K562 (cell line): Measurements from ENCODE around the gene ERCC2. TPM values are rescaled to one million over a fixed set of nuclear protein-coding genes. Genes with fewer than 3 reads are reported as not detected.

Experiments used
- ATAC-seq: fragments of 200-7000 bp; cut with Tn5 transposase; 3 replicates; pipeline ENCODE4 v1.9.1; 2020; ENCODE audit warnings: moderate library complexity
- BruUV-seq: library from RNA; stranded (reverse); fragments of 400-500 nt; replicated peaks from 2 replicates; lab custom pipeline; 2021; lab: Mats Ljungman, UMichigan
- CTCF ChIA-PET: fragments of 300-600 bp; formaldehyde crosslinking; extraction: SDS; loops from one replicate; lab custom pipeline; 2021; ENCODE audit warnings: low intra/inter-chr PET ratio; lab: Yijun Ruan, JAX
- POLR2A ChIA-PET: fragments of 300-600, 350-650 bp; sonication (Branson Sonifier 250); formaldehyde crosslinking; extraction: SDS; loops from one replicate; lab custom pipeline; 2021; ENCODE audit warnings: antibody characterized with exemption, inconsistent platforms; lab: Yijun Ruan, JAX
- DNase-seq, 4 experiments: peaks; one replicate each; pipeline versions ENCODE4 v3.0.0 to v3.0.0-alpha.2; 2011 to 2018; ENCODE audit warnings: low spot score in 3 of 4, mixed read lengths in 3 of 4; ENCODE audit errors: extremely low read depth in 1 of 4
- FAIRE-seq: peaks from 2 replicates; lab custom pipeline; 2011; peaks lifted over from hg19 to GRCh38; lab: Jason Lieb, UNC
- H2AFZ ChIP-seq: 2 replicates; pipeline ENCODE4 v1.6.0; 2011; ENCODE audit warnings: low read depth, low read length, control low read depth, inconsistent platforms
- H3K27ac ChIP-seq: fragments of 200-600 bp; 3 replicates; pipeline ENCODE4 v1.8.0; 2011; ENCODE audit warnings: low read depth, mild to moderate bottlenecking, control low read depth, inconsistent platforms, low read length, moderate library complexity, mixed read lengths; ENCODE audit errors: extremely low read depth
- H3K27me3 ChIP-seq, 2 experiments: fragments of 300-600 bp in 1 of 2; 2 replicates in 1 of 2; 3 replicates in 1 of 2; pipeline versions ENCODE4 v1.6.0 to v1.8.0; 2011; ENCODE audit warnings: inconsistent platforms in 2 of 2, low read length in 2 of 2, mild to moderate bottlenecking in 1 of 2, mixed read lengths in 1 of 2, moderate library complexity in 1 of 2; ENCODE audit not compliant: control insufficient read depth in 2 of 2, insufficient read depth in 2 of 2
- H3K36me3 ChIP-seq: fragments of 300-600 bp; 3 replicates; pipeline ENCODE4 v1.8.0; 2011; ENCODE audit warnings: mild to moderate bottlenecking, low read length, inconsistent platforms; ENCODE audit not compliant: control insufficient read depth, insufficient read depth
- H3K4me1 ChIP-seq, 2 experiments: fragments of 200-600 bp in 1 of 2; replicated peaks in 1 of 2; 2 replicates in 1 of 2; 3 replicates in 1 of 2; pipeline versions ENCODE4 v1.5.1 to v1.8.0; 2011; ENCODE audit warnings: inconsistent platforms in 2 of 2, low read length in 2 of 2, mild to moderate bottlenecking in 1 of 2, mixed read lengths in 1 of 2, moderate library complexity in 1 of 2; ENCODE audit not compliant: control insufficient read depth in 2 of 2, insufficient read depth in 2 of 2
- H3K4me2 ChIP-seq: 2 replicates; pipeline ENCODE4 v1.6.1; 2011; ENCODE audit warnings: low read length, control low read depth, inconsistent platforms, mixed read lengths; ENCODE audit not compliant: insufficient read depth
- H3K4me3 ChIP-seq: fragments of 200-600 bp; sonication (generic), shearing (Covaris generic); 2 replicates; pipeline ENCODE4 v1.5.1; 2016; ENCODE audit warnings: control low read depth, inconsistent platforms
- H3K79me2 ChIP-seq: fragments of 200-600 bp; 3 replicates; pipeline ENCODE4 v1.8.0; 2011; ENCODE audit warnings: low read length, inconsistent platforms; ENCODE audit not compliant: control insufficient read depth, insufficient read depth
- H3K9ac ChIP-seq, 2 experiments: 2 replicates each; pipeline versions ENCODE4 v1.6.0 to v1.6.1; 2011; ENCODE audit warnings: low read depth in 2 of 2, low read length in 2 of 2, control low read depth in 1 of 2, inconsistent platforms in 1 of 2, mild to moderate bottlenecking in 1 of 2, mixed read lengths in 1 of 2; ENCODE audit not compliant: insufficient read depth in 1 of 2
- H3K9me1 ChIP-seq: one replicate; pipeline ENCODE4 v1.6.0; 2011; ENCODE audit warnings: inconsistent platforms, mild to moderate bottlenecking, low read length, moderate library complexity; ENCODE audit not compliant: control insufficient read depth, insufficient read depth
- H3K9me3 ChIP-seq: replicated peaks from 2 replicates; pipeline ENCODE4 v1.5.1; 2011; ENCODE audit warnings: low read depth, low read length, inconsistent platforms; ENCODE audit not compliant: control insufficient read depth, insufficient read depth
- H4K20me1 ChIP-seq: replicated peaks from 2 replicates; pipeline ENCODE4 v1.6.1; 2011; ENCODE audit warnings: low read length, inconsistent platforms, mixed read lengths; ENCODE audit not compliant: control insufficient read depth, insufficient read depth
- CHD1 ChIP-seq: fragments of 200-600 bp; sonication (generic); IDR thresholded peaks from one replicate; pipeline ENCODE4 v1.6.1; 2012; ENCODE audit warnings: mild to moderate bottlenecking, moderate library complexity, low read length, inconsistent platforms
- GATA2 ChIP-seq: sonication (generic); formaldehyde crosslinking; IDR thresholded peaks from 2 replicates; pipeline ENCODE4 v1.4.0; 2020; ENCODE audit warnings: mild to moderate bottlenecking, missing genetic modification reagents
- MLLT1 ChIP-seq, 2 experiments: fragments of 450-650 bp; IDR thresholded peaks; 2 replicates each; pipeline ENCODE4 v1.6.1; 2016
- SRF ChIP-seq, 2 experiments: fragments of 250-450, 450-650 bp in 1 of 2; sonication (Bioruptor Pico) in 1 of 2; sonication (generic) in 1 of 2; formaldehyde crosslinking; IDR thresholded peaks; 2 replicates each; pipeline versions ENCODE4 v1.5.0 to v1.5.1; 2020 to 2022; ENCODE audit warnings: mild to moderate bottlenecking in 1 of 2, missing genetic modification reagents in 1 of 2
- ZBTB33 ChIP-seq: sonication (generic); formaldehyde crosslinking; IDR thresholded peaks from 2 replicates; pipeline ENCODE4 v1.8.1; 2023; ENCODE audit warnings: mild to moderate bottlenecking, missing genetic modification reagents
- ZNF512 ChIP-seq: IDR thresholded peaks from 2 replicates; pipeline ENCODE4 v1.6.1; 2016; ENCODE audit warnings: missing genetic modification characterization, missing compliant biosample characterization
- WGBS: fragments of 100-300 bp; shearing (Covaris generic); methylation state at CpG from one replicate; pipeline ENCODE4 v1.1.6; 2016; ENCODE audit warnings: low coverage, mixed read lengths; ENCODE audit not compliant: insufficient coverage; ENCODE audit errors: missing lambda C conversion rate; 5-methylcytosine and 5-hydroxymethylcytosine counted together
- in situ Hi-C: fragments of 300-500 bp; cut with MboI; formaldehyde crosslinking; loops from 4 replicates; pipeline ENCODE4 v1.15.0; 2018; ENCODE audit warnings: inconsistent platforms, mixed read lengths
- intact Hi-C: fragments of 100-400 bp; cut with micrococcal nuclease; formaldehyde crosslinking; loops from 2 replicates; pipeline ENCODE4 v1.14.2; 2022
- polyA plus RNA-seq, 8 experiments: library from polyadenylated mRNA; depleted of rRNA in 4 of 8; stranded (reverse) in 5 of 8; unstranded in 3 of 8; fragments of >200 nt; fragmentation: Nextera tagmentation in 2 of 8; fragmentation: Illumina TruSeq in 1 of 8; extraction: Ambion mirVana in 2 of 8; extraction: Trizol in 1 of 8; gene quantifications; 2 replicates each; pipeline versions ENCODE4 v1.2.1 to v1.2.3, GENCODE V29; 2011 to 2014; ENCODE audit warnings: inconsistent platforms in 1 of 8, missing spikeins in 1 of 8
- total RNA-seq, 7 experiments: library from RNA; depleted of rRNA in 6 of 7; stranded (reverse); fragments of >200 nt in 6 of 7; fragmentation: Illumina TruSeq in 2 of 7; extraction: Trizol in 2 of 7; gene quantifications; 2 replicates each; pipeline versions ENCODE4 v1.2.1 to v1.2.3, GENCODE V29; 2011 to 2021; ENCODE audit warnings: low replicate concordance in 1 of 7
- TF ChIP-seq, protein P1 (sequence below): fragments of 450-650 bp; IDR thresholded peaks from 2 replicates; pipeline ENCODE4 v1.6.1; 2014; ENCODE audit warnings: low read depth, mild to moderate bottlenecking, moderate library complexity, borderline replicate concordance

Gene ERCC2
- total and polyA plus RNA-seq, 9 of the 15 experiments (the other 6 are each of a cell fraction or from before 2014, with no cell fraction given): 2.2 to 55.9 (median 23.4) TPM

DNA sequence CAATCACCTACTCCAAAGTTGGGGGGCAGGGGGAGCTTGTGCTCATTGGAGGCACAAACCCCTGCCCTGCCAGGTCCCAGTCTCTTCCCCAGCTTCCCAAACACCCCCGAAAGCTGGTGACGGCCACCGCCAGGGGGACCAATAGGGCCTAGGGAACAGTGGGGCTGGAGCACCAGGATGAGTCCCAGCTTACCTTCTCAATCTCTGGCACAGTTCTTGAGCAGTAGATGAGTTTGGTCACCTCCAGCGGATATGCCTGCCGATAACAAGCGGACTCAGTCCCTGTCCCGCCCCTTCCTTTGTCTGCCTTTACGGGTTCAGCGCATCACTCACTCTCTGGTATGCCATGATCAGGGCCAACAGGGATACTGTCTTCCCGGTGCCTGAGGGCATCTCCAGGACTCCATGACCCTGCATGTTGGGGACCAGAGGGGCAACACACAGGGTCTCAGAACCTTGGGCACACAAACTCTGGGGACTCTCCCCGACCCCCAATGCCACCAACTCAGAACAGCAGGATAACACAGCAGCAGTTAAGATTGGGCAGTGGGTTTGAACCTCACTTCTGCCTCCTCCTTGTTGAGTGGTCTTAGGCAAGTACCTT lies 1.5 kb downstream of the ERCC2 start:
- Histone ChIP-seq H3K9ac (peak overlapping the region in 1 of 2 experiments; percentile 74; a peak in 2 of 4 replicates), H3K4me1 (peaks cover 10 to 37% of the 10 kb centered on the region in 2 experiments), H3K36me3 (peaks cover 35% of the 10 kb centered on the region; the same call in 2 of the 3 replicates), H3K9me3 (no peaks in the 10 kb centered on the region), H3K9me1 (no peaks in the 10 kb centered on the region), H3K4me2 (peak overlapping the region; percentile 36), H3K27me3 (no peaks in the 10 kb centered on the region), H3K4me3 (no peak overlapping the region), H2AFZ (no peak overlapping the region), H3K27ac (no peak overlapping the region), H3K79me2 (peaks cover 18% of the 10 kb centered on the region)
- CTCF ChIA-PET: no interaction called here
- FAIRE-seq: no peak
- peak in 1 of 4 experiments; percentile 19 for DNase-seq
- BruUV-seq: no TSS peak
- 76% methylated on average over 11 of the region's 11 CpGs for WGBS
- no peak for ATAC-seq
- in situ Hi-C loops (no loop called here), intact Hi-C loops (no loop called here)
- TF ChIP-seq, protein P1, sequence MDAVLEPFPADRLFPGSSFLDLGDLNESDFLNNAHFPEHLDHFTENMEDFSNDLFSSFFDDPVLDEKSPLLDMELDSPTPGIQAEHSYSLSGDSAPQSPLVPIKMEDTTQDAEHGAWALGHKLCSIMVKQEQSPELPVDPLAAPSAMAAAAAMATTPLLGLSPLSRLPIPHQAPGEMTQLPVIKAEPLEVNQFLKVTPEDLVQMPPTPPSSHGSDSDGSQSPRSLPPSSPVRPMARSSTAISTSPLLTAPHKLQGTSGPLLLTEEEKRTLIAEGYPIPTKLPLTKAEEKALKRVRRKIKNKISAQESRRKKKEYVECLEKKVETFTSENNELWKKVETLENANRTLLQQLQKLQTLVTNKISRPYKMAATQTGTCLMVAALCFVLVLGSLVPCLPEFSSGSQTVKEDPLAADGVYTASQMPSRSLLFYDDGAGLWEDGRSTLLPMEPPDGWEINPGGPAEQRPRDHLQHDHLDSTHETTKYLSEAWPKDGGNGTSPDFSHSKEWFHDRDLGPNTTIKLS: no peak
- TF ChIP-seq CHD1 (no peak), ZBTB33 (CRISPR knock-in tag) (peak; percentile 95), MLLT1 (IDR thresholded peaks at IDR 0.05) (peak in 1 of 2 experiments; percentile 65; a peak in 1 of 4 replicates), GATA2 (CRISPR knock-in tag) (no peak), ZNF512 (tag) (no peak), SRF (CRISPR knock-in tag; IDR thresholded peaks at IDR 0.05) (no peak)
- TF ChIP-seq, all 486 proteins: peak for 2
- no peaks in the 10 kb centered on the region for H4K20me1 ChIP-seq
- POLR2A ChIA-PET: interaction anchor here (0.6 to 0.7 kb wide), 2 partner anchors 18 to 337 kb away, joined by 3 read pairs; no protein-coding TSS in a partner anchor
